GM18861 (cell line): ENCODE results near the gene CD84.
"Not testable (repeated sequence)": the region's sequence is repeated elsewhere in the genome, so short reads cannot be mapped to it uniquely, and the experiment has no call there.

Source experiments
- ATAC-seq: cut with Tn5 transposase; IDR thresholded peaks from one replicate; pipeline ENCODE4 v1.9.1; 2021; ENCODE audit not compliant: unreplicated experiment

CD84 gene, protein sequence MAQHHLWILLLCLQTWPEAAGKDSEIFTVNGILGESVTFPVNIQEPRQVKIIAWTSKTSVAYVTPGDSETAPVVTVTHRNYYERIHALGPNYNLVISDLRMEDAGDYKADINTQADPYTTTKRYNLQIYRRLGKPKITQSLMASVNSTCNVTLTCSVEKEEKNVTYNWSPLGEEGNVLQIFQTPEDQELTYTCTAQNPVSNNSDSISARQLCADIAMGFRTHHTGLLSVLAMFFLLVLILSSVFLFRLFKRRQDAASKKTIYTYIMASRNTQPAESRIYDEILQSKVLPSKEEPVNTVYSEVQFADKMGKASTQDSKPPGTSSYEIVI

DNA sequence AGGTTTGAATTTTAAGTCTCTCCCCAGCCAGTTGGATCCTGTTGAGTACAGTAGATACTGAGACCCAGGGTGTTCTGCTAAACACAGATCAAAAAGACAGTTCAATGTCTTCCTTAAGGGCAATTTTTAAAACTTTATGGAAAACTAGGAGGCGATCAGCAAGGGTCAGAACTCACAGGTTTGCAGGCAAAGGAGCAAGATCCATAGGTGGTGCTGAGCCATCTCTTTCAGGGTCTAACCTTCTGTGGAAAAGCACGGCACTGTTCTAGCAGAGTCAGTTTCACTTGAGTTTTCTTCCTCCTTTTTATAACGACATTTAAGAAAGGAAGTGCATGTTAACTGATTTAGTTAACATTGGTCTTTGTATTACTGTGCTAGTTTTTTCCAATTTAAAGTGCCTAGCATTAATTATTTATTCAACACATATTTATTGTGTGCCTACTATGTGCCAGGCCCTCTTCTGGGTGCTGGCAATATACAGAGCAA lies at the start of gene CD84:
Gene CD84, minus strand, starts transcription at position 281 of the 486 bp plus-strand sequence. Its CDS starts 59 bp downstream, at position 222.
- ATAC-seq, result peak; percentile 39

- no peak for ATAC-seq
These were observed 49.5 kb upstream of the CD84 start for GRCh38 chr1:160628799-160629263.

GRCh38 chr1:160627677-160628289 lies 48.5 kb upstream of the CD84 start:
- ATAC-seq, result not testable (repeated sequence)

- ATAC-seq, result peak; percentile 21
These were observed 47.4 kb upstream of the CD84 start for GRCh38 chr1:160626509-160627342.

DNA sequence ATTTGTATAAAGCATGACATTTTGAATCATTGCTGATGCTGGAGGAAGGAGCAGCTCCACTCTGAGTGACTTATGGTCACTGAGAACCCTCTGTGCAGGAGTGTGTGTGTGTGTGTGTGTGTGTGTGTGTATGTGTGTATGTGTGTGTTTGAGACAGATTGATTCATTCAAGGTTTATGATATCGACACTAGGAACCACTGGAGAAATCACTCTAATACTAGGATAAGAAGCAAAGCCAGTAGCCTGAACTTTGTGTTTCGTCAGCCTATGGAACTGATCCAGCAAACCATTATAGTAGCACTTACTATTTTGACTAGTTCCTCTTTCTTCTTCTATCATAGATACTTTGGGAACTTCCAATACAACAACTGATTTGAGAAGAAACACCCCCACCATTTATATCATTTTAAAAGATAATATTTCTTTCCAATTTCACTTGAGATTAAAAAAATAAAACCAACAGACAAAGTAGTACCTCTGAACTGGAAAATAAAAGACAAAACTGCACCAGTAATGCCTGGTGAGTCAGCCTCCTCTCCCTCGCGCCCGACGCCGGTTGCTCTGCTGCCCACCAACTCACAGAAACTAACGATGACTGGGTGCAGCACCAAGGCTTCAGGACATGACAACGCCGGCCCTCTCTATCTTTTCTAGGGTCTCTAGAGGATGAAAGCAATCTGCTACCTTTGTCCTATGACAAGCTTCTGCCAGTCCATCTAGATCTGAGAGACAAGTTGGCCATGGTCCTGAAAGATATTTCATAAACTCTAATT lies 46.6 kb upstream of the CD84 start:
- no peak for ATAC-seq

GRCh38 chr1:160625321-160625720 lies 46.0 kb upstream of the CD84 start:
- no peak for ATAC-seq

DNA sequence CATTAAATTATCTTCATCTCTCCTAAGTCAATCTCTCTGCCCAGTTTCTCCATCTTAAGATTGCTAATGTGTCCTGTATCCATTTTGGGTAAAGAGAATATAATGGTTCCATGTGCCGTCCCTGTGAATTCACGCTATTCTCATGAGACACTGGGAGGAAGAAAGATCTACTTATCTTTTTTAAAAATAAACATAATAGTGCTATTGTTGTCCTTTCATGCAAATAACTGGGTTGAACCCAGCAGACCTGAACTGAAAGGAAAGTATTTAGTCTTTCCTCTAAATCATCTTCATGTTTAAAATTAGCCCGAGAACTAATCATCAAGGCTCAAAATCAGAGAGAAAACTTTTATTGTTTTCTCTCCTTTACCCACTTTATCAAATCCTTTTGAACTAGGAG lies 45.2 kb upstream of the CD84 start:
- ATAC-seq, result no peak

DNA sequence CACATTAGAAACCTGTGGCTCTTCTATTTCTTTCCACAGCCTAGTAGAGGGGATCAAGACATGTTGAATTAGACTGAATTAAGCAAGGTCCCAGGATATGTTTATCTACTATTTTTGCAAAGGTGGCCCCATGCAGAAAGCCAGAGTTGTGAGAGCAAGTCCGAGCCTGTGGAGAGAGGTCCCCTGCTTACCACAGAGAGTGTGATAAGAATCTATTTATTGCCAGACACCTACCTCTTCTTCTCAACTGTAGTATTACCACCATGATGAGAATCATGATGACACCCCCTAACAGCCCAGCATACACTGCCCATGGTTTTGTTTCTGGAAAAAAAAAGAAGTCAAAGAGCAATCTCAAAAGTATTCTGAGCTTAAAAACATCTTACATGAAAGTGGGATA lies 44.6 kb upstream of the CD84 start:
- ATAC-seq, result no peak

- no peak for ATAC-seq
These were observed 43.9 kb upstream of the CD84 start for GRCh38 chr1:160623227-160623633.

- no peak for ATAC-seq
These were observed 43.4 kb upstream of the CD84 start for GRCh38 chr1:160622501-160623226.

GRCh38 chr1:160621633-160622413 lies 42.5 kb upstream of the CD84 start:
- ATAC-seq, result no peak

- ATAC-seq, result no peak
These were observed 41.8 kb upstream of the CD84 start for GRCh38 chr1:160620942-160621632.

DNA sequence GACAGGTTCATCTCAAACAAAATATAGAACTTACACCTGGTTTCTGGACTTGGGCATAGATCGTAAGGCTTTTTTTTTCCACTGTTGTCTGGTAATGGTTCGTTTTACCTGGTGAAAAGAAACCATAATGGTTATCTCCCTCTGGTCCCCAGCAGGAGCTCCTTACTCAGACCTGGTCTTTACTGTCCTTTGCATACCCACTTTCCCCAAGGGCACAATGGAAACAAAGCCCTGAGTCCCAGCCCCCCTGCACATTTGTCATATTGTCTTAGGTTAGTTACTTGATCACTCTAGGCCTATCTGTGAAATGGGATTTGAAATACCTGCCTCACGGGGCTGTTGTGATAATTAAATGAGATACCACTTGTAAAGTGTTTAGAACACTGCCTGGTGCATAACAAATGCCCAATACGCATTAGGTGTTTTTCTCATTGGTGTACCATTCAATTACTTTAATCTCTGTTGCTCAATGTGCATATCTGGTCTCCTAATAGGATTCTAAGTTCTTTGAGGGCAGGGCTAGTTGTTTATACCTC lies 40.5 kb upstream of the CD84 start:
- ATAC-seq, result no peak

DNA sequence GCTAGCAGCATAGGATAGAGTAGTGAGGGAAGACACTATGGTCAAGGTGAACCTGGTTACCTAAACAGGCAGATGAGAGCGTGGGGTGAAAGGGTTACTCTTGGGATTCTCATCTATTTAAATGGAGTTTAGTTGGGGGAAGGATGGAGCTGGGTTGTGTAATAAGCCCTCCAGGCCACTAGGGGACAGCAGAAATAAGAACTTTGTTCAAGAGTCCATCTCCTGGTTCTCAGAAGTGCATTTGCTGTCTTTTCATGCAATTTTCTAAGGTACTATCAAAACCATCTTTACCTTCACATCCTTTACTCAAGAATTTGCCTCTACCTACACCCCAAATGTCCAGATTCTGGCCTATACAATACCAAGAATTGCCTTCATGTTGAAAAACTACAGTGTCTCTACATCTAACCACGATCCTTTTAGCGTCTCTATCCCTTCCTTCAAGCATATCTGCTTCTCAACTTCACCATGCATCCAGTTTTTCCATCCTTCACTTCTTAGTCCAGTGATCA lies 39.5 kb upstream of the CD84 start:
- ATAC-seq, result no peak

- ATAC-seq, result no peak
These were observed 39.0 kb upstream of the CD84 start for GRCh38 chr1:160618327-160618726.

DNA sequence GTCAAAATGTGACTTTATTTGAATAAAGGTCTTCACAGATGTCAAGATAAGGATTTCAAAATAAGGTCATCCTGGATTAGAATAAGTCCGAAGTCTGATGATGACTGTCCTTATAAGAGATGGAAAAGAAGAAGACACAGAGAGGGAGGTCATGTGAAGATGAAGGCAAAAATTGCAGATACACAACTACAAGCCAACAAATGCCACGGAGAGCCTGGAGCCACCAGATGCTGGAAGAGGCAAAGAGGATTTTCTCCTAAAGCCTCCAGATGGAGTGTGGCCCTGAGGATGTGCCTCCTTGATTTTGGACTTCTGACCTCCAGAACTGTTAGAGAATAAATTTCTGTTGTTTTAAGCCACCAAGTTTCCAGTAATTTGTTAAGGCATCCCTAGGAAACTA lies 36.4 kb upstream of the CD84 start:
- no peak for ATAC-seq

DNA sequence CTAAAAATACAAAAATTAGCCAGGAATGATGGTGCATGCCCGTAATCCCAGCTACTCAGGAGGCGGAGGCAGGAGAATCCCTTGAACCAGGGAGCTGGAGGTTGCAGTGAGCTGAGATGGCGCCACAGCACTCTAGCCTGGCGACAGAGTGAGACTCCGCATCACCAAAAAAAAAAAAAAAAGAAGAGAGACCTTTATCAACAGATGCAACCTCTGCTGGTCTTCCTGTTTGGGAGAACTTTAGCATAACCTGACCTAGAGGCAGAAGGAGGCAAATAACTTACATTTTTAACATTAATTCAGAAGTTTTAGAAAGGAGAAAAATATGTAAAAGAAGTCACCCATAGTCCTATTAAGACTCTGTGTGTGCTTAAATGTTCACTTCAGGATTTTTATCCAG lies 35.1 kb upstream of the CD84 start:
- ATAC-seq, result no peak

DNA sequence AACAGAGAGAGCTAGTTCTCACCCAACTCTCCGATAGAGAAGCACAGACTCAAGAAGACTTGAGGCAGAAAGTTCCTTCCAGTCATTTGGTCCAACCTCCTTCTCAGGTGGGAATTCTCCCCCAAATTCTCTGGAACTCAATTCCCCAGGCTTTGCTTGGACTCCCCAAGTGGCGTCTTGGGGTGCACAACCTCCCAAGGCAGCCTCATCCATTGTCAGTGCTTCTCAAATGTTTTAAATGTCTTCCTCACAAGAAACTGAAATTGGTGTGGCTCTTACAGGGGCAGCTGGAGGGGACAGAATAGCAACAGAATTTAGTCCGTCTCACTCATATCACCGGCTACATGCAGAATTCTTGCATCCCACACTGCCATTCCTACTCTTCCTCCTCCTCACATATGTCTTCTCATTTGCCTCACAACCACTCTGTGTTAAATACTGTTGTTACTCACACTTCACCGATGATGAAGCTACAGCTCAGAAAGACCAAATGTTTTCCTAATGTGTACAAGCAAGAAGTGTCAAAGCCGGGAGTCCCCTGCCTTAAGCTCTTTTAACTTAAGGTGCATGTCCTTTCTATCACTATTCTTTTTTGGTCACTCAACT lies 33.4 kb upstream of the CD84 start:
- ATAC-seq, result no peak
